ENCODE data around the gene SRSF1.

DNA sequence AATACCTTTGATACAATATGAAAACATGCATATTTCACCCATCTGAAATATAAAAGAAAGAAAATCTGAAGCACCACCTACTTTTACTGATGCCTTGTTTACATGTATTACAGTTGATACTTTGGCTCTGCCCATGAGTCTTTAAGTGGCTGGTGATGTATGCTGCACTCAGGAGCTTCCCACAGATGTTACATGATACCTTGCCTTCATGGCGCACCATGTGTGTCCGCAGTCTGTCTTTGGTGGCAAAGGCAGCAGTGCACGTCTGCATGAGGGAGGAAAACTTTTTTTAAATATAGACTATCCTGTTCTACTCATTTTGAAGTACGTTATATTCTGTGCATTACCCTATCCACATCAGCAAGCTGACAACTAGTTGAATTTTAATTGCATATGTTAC is 26.5 kb downstream of the SRSF1 start:
- TF ChIP-seq, protein P1, sequence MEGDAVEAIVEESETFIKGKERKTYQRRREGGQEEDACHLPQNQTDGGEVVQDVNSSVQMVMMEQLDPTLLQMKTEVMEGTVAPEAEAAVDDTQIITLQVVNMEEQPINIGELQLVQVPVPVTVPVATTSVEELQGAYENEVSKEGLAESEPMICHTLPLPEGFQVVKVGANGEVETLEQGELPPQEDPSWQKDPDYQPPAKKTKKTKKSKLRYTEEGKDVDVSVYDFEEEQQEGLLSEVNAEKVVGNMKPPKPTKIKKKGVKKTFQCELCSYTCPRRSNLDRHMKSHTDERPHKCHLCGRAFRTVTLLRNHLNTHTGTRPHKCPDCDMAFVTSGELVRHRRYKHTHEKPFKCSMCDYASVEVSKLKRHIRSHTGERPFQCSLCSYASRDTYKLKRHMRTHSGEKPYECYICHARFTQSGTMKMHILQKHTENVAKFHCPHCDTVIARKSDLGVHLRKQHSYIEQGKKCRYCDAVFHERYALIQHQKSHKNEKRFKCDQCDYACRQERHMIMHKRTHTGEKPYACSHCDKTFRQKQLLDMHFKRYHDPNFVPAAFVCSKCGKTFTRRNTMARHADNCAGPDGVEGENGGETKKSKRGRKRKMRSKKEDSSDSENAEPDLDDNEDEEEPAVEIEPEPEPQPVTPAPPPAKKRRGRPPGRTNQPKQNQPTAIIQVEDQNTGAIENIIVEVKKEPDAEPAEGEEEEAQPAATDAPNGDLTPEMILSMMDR (IDR thresholded peaks at IDR 0.05), result no peak
- TF ChIP-seq POLR2A (IDR thresholded peaks at IDR 0.05), result no peak
- no peak for TF ChIP-seq POLR2AphosphoS5 (IDR thresholded peaks at IDR 0.05; ENCODE audit: insufficient read depth in 1 of 2, low read depth in 1 of 2)

Measured in vagina (tissue), 2 donors.